CD4-positive, alpha-beta memory T cell (primary cell): ENCODE results near the gene LYPD1. TPM values are rescaled to one million over a fixed set of nuclear protein-coding genes. Genes with fewer than 3 reads are reported as not detected.
A peak's percentile ranks its signal among the peaks of the same experiment; 100 is the strongest.

Experiments used
- CTCF ChIA-PET: fragments of 350-600 bp; sonication (Branson Sonifier 250); formaldehyde crosslinking; loops from one replicate; lab custom pipeline; 2021; ENCODE audit warnings: inconsistent platforms; ENCODE audit not compliant: partially characterized antibody; lab: Charles Lee
- POLR2A ChIA-PET: fragments of 350-600 bp; sonication (Branson Sonifier 250); formaldehyde crosslinking; loops from one replicate; lab custom pipeline; 2021; ENCODE audit not compliant: partially characterized antibody; lab: Charles Lee
- DNase-seq, 5 donors: peaks; one replicate each; pipeline versions ENCODE4 v3.0.0 to v3.0.0-alpha.2; 2020 to 2022; ENCODE audit warnings: mixed read lengths in 1 of 5
- H3K27ac ChIP-seq: one replicate; pipeline ENCODE4 v1.7.0; 2013; ENCODE audit warnings: low read depth, low read length
- H3K27me3 ChIP-seq: 2 replicates; pipeline ENCODE4 v1.7.0; 2013; ENCODE audit warnings: mild to moderate bottlenecking, low read length, moderate library complexity; ENCODE audit not compliant: insufficient read depth
- H3K36me3 ChIP-seq: 2 replicates; pipeline ENCODE4 v1.7.0; 2013; ENCODE audit warnings: mild to moderate bottlenecking, low read length, moderate library complexity; ENCODE audit not compliant: insufficient read depth
- H3K4me1 ChIP-seq: 2 replicates; pipeline ENCODE4 v1.7.0; 2013; ENCODE audit warnings: mild to moderate bottlenecking, low read length, moderate library complexity; ENCODE audit not compliant: insufficient read depth
- H3K4me3 ChIP-seq, 2 donors: one replicate each; pipeline ENCODE4 v1.7.0; 2013; ENCODE audit warnings: low read length in 2 of 2, mild to moderate bottlenecking in 1 of 2
- H3K9me3 ChIP-seq, 2 donors: one replicate each; pipeline ENCODE4 v1.7.0; 2013; ENCODE audit warnings: low read length in 2 of 2, control low read depth in 1 of 2; ENCODE audit not compliant: control insufficient read depth in 1 of 2
- H3K27ac Mint-ChIP-seq, 7 donors: one replicate each; pipeline ENCODE4 v1.8.0; 2020 to 2021; ENCODE audit warnings: mixed read lengths in 7 of 7, mild to moderate bottlenecking in 6 of 7, inconsistent platforms in 3 of 7, moderate library complexity in 3 of 7
- H3K27me3 Mint-ChIP-seq, 2 donors: one replicate each; pipeline ENCODE4 v1.8.0; 2020 to 2021; ENCODE audit warnings: mixed read lengths in 2 of 2
- H3K36me3 Mint-ChIP-seq, 2 donors: one replicate each; pipeline ENCODE4 v1.8.0; 2020 to 2021; ENCODE audit warnings: mixed read lengths in 2 of 2, inconsistent platforms in 1 of 2, mild to moderate bottlenecking in 1 of 2
- H3K4me1 Mint-ChIP-seq, 4 donors: one replicate each; pipeline ENCODE4 v1.8.0; 2020 to 2021; ENCODE audit warnings: mixed read lengths in 4 of 4, mild to moderate bottlenecking in 1 of 4
- H3K4me3 Mint-ChIP-seq, 8 donors: one replicate each; pipeline ENCODE4 v1.8.0; 2020 to 2021; ENCODE audit warnings: mixed read lengths in 8 of 8, mild to moderate bottlenecking in 7 of 8, moderate library complexity in 6 of 8, inconsistent platforms in 3 of 8
- H3K9me3 Mint-ChIP-seq, 8 donors: one replicate each; pipeline ENCODE4 v1.8.0; 2020 to 2021; ENCODE audit warnings: mixed read lengths in 8 of 8, mild to moderate bottlenecking in 5 of 8, inconsistent platforms in 3 of 8, moderate library complexity in 1 of 8
- intact Hi-C: fragments of 100-400 bp; cut with micrococcal nuclease; formaldehyde crosslinking; loops from one replicate; pipeline ENCODE4 v1.15.1; 2023
- polyA plus RNA-seq, 2 donors: library from polyadenylated mRNA; unstranded; fragments of 300-500 nt; fragmentation: Illumina TruSeq; gene quantifications; one replicate each; pipeline ENCODE4 v1.2.3, GENCODE V29; 2021
- total RNA-seq, 2 experiments: library from RNA; stranded (reverse); gene quantifications; one replicate each; pipeline ENCODE4 v1.2.3, GENCODE V29; 2021

LYPD1 gene
- total and polyA plus RNA-seq, 4 experiments from 2014 or later: not detected

DNA sequence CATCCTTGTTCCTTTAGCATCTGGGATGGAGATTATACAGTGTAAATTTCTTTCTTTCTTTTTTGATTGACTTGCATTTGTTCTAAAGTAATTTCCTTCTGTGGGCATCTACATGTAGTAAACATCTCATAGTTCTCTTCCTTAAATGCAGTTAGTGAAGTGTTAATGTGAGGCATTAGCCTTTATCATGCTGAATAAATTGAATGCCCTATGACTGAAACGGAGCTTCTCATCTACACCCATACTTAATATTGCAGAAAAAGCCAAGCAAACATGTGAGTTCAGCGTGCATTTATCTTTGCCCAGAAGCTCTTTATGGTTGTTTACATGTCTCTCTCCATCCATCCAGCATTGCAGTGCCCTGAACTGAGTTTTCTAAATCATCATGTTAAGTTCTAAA lies 58.3 kb downstream of the LYPD1 start:
- no peak overlapping the region for H3K27ac ChIP-seq
- Mint-ChIP-seq H3K36me3 (no peaks in the 10 kb centered on the region), H3K27ac (no peak overlapping the region), H3K4me3 (no peak overlapping the region), H3K27me3 (no peaks in the 10 kb centered on the region), H3K9me3 (peaks cover 0 to 2% (median 0%) of the 10 kb centered on the region in 8 donors), H3K4me1 (no peaks in the 10 kb centered on the region)
- H3K36me3 ChIP-seq: no peaks in the 10 kb centered on the region
- ChIA-PET POLR2A (no interaction called here), CTCF (no interaction called here)
- DNase-seq: no peak
- no peaks in the 10 kb centered on the region for H3K9me3 ChIP-seq
- intact Hi-C loops: no loop called here
- H3K4me1 ChIP-seq: no peaks in the 10 kb centered on the region
- H3K27me3 ChIP-seq: no peaks in the 10 kb centered on the region
- no peak overlapping the region for H3K4me3 ChIP-seq

DNA sequence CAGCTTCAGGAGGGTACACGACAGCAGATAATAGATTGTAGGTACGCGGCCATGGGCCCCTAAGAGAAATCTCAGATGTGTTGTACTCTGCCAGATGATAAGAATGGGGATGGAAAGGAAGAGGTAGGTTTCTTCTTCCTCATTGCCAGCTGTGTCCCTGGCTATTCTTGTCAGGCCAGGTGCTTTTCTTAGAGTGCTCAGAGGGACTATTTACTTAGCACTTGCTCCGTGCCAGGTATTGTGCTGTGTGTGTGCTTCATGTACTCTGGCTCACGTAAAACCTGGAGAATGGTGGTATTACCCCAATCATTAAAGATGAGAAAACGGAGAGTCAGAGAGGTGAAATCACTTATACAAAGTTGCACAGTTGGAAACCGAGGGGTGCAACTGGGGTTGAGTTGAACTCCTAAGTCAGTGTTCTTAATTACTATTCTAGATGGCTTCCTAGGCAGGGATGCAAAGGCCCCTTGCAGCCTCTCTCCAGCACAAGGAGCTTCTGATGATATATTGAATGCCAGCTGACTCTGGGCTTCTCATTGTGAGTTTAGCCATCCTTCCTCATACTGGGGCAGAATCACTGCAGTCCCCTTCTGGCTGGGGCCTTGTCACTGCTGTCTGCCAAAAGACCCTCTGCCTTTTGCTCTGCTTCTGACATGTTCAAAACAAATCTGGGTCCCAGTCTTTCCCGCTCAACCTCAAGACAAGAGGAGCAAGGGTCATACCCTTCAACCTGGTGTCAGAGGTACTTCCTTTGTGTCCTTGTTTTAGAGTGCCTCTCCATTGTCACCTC lies 60.7 kb downstream of the LYPD1 start:
- POLR2A ChIA-PET: no interaction called here

DNA sequence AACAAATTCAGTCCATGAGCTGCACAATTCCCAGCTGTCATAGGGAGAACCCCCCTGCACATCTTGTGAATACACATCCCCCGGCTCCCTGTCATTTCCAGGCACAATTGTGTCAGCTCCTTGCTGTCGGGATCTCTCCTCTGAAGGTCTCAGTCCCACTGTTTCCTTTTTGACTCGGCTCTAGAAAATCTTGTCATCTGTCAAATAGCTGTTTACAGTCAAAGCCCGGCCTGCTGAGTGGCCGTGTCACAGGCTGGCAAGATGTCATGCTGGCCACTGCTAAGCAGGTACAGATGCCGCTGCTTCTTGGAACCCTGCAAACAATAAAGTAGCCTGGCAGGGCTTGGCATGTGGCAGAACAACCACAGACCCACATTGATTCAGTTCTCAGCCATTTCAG lies 61.7 kb downstream of the LYPD1 start:
- Mint-ChIP-seq H3K27me3 (no peaks in the 10 kb centered on the region), H3K9me3 (peaks cover 0 to 5% (median 0%) of the 10 kb centered on the region in 8 donors), H3K4me1 (no peaks in the 10 kb centered on the region), H3K36me3 (no peaks in the 10 kb centered on the region), H3K4me3 (no peak overlapping the region), H3K27ac (no peak overlapping the region)
- no peaks in the 10 kb centered on the region for H3K27me3 ChIP-seq
- ChIA-PET CTCF (no interaction called here), POLR2A (no interaction called here)
- H3K4me1 ChIP-seq: no peaks in the 10 kb centered on the region
- no peak for DNase-seq
- intact Hi-C loops: no loop called here
- H3K36me3 ChIP-seq: no peaks in the 10 kb centered on the region
- H3K9me3 ChIP-seq: no peaks in the 10 kb centered on the region
- no peak overlapping the region for H3K4me3 ChIP-seq
- no peak overlapping the region for H3K27ac ChIP-seq

More for the DNA sequence above, 60.7 kb downstream of the LYPD1 start:
- H3K4me3 ChIP-seq: no peak overlapping the region
- Mint-ChIP-seq H3K4me1 (no peaks in the 10 kb centered on the region), H3K36me3 (no peaks in the 10 kb centered on the region), H3K4me3 (no peak overlapping the region), H3K9me3 (peaks cover 0 to 5% (median 0%) of the 10 kb centered on the region in 8 donors), H3K27ac (peak overlapping the region in 1 of 7 donors; percentile 0), H3K27me3 (no peaks in the 10 kb centered on the region)
- no peak overlapping the region for H3K27ac ChIP-seq
- CTCF ChIA-PET: no interaction called here
- no peak for DNase-seq
- H3K9me3 ChIP-seq: no peaks in the 10 kb centered on the region
- no peaks in the 10 kb centered on the region for H3K27me3 ChIP-seq
- H3K4me1 ChIP-seq: no peaks in the 10 kb centered on the region
- intact Hi-C loops: no loop called here
- H3K36me3 ChIP-seq: no peaks in the 10 kb centered on the region

GRCh38 chr2:132607426-132608090 lies 62.4 kb downstream of the LYPD1 start:
- DNase-seq: no peak
- Mint-ChIP-seq H3K4me3 (no peak overlapping the region), H3K9me3 (peaks cover 0 to 6% (median 0%) of the 10 kb centered on the region in 8 donors), H3K36me3 (no peaks in the 10 kb centered on the region), H3K4me1 (no peaks in the 10 kb centered on the region), H3K27me3 (no peaks in the 10 kb centered on the region), H3K27ac (no peak overlapping the region)
- no peaks in the 10 kb centered on the region for H3K27me3 ChIP-seq
- CTCF ChIA-PET: no interaction called here
- H3K27ac ChIP-seq: no peak overlapping the region
- H3K4me1 ChIP-seq: no peaks in the 10 kb centered on the region
- intact Hi-C loops: no loop called here
- no peaks in the 10 kb centered on the region for H3K36me3 ChIP-seq
- no peak overlapping the region for H3K4me3 ChIP-seq
- POLR2A ChIA-PET: no interaction called here
- H3K9me3 ChIP-seq: no peaks in the 10 kb centered on the region

DNA sequence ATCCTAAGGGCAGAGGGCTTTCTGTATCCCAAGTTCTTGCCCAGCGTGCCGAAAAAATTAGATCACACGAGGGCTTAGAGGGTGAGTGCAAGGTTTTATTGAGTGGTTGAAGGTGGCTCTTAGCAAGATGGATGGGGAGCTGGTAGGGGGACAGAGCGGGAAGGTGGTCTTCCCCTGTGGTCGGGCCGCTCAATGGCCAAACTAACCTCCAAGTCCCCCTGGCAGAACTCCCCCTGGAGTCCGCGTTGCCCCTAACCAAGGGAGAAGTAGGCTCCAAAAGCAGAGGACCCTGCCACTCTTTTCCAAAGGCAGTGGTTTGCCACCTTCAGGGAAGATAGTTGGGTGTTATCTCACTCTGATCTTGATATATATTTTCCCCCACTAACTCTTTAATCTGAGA lies 63.4 kb downstream of the LYPD1 start:
- ChIA-PET CTCF (no interaction called here), POLR2A (no interaction called here)
- Histone ChIP-seq H3K4me1 (no peaks in the 10 kb centered on the region), H3K27me3 (no peaks in the 10 kb centered on the region), H3K36me3 (no peaks in the 10 kb centered on the region), H3K27ac (no peak overlapping the region), H3K9me3 (no peaks in the 10 kb centered on the region), H3K4me3 (no peak overlapping the region)
- H3K27ac Mint-ChIP-seq: no peak overlapping the region
- H3K27me3 Mint-ChIP-seq: no peaks in the 10 kb centered on the region
- H3K4me3 Mint-ChIP-seq: no peak overlapping the region
- no peaks in the 10 kb centered on the region for H3K36me3 Mint-ChIP-seq
- H3K9me3 Mint-ChIP-seq: peaks cover 0 to 6% (median 0%) of the 10 kb centered on the region in 8 donors
- DNase-seq: no peak
- no peaks in the 10 kb centered on the region for H3K4me1 Mint-ChIP-seq
- intact Hi-C loops: no loop called here

- Mint-ChIP-seq H3K4me3 (no peak overlapping the region), H3K27me3 (no peaks in the 10 kb centered on the region), H3K36me3 (no peaks in the 10 kb centered on the region), H3K4me1 (no peaks in the 10 kb centered on the region), H3K27ac (no peak overlapping the region), H3K9me3 (peaks cover 0 to 6% (median 2%) of the 10 kb centered on the region in 8 donors)
- no peaks in the 10 kb centered on the region for H3K9me3 ChIP-seq
- ChIA-PET CTCF (no interaction called here), POLR2A (no interaction called here)
- no peak overlapping the region for H3K27ac ChIP-seq
- no peaks in the 10 kb centered on the region for H3K27me3 ChIP-seq
- no peak for DNase-seq
- intact Hi-C loops: no loop called here
- no peak overlapping the region for H3K4me3 ChIP-seq
- H3K36me3 ChIP-seq: no peaks in the 10 kb centered on the region
- no peaks in the 10 kb centered on the region for H3K4me1 ChIP-seq
Observed at GRCh38 chr2:132605236-132606180, 64.5 kb downstream of the LYPD1 start.

DNA sequence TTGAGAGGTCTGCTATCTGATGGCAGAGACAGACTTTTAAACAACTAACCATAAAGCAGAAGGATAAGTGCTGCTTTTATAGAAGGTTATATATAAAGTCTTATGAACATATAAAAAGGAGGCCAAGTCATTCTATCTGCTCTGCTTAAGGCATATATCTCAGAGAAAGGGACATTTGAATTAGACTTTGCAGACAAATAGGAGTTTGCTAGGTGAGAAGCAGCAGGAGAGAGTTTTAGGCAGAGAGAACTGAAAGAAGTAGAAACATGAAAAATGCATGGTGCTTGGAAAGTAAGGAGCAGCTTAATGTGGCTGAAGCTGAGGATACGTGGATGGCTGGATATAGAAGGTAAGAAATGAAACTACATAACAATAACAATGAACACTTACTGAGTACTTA lies 65.4 kb downstream of the LYPD1 start:
- H3K27ac ChIP-seq: no peak overlapping the region
- H3K4me3 Mint-ChIP-seq: no peak overlapping the region
- no peak overlapping the region for H3K4me3 ChIP-seq
- intact Hi-C loops: no loop called here
- H3K9me3 Mint-ChIP-seq: peaks cover 0 to 6% (median 3%) of the 10 kb centered on the region in 8 donors
- H3K4me1 Mint-ChIP-seq: no peaks in the 10 kb centered on the region
- no peaks in the 10 kb centered on the region for H3K36me3 ChIP-seq
- ChIA-PET CTCF (no interaction called here), POLR2A (no interaction called here)
- no peaks in the 10 kb centered on the region for H3K36me3 Mint-ChIP-seq
- H3K27ac Mint-ChIP-seq: no peak overlapping the region
- DNase-seq: no peak
- peaks cover 0 to 1% of the 10 kb centered on the region in 2 donors for H3K27me3 Mint-ChIP-seq
- H3K4me1 ChIP-seq: no peaks in the 10 kb centered on the region
- H3K27me3 ChIP-seq: no peaks in the 10 kb centered on the region
- no peaks in the 10 kb centered on the region for H3K9me3 ChIP-seq
